NOMO-1 (cell line): ENCODE data around the gene HNF4A.
A peak's percentile ranks its signal among the peaks of the same experiment; 100 is the strongest.
"Not testable (repeated sequence)": the region's sequence is repeated elsewhere in the genome, so short reads cannot be mapped to it uniquely, and the experiment has no call there.

Experiments used
- DNase-seq, 2 experiments: peaks; one replicate each; lab custom pipeline; 2025; ENCODE audit not compliant: unreplicated experiment in 2 of 2; lab: John Stamatoyannopoulos, UW

HNF4A gene

GRCh38 chr20:44344723-44345122 is 10.8 kb upstream of the HNF4A start:
- DNase-seq = no peak

DNA sequence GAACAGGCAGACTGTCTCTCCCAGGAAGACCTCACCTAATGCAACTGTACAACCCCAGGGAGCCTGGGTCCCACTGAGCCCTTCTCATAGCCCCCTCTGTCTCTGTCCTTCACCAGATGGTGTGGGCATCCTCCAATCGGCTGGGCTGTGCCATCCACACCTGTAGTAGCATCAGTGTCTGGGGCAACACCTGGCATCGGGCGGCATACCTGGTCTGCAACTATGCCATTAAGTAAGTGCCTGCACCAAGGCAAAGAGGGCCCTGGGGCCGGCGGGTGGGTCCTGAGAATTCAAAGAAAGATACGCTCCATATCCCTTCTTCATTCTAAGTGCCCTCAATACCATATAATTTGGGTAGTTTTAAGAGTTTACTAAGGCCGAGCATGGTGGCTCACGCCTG is 10.4 kb upstream of the HNF4A start:
- no peak for DNase-seq

- not testable (repeated sequence) for DNase-seq
Measured at GRCh38 chr20:44345941-44346340, 9.6 kb upstream of the HNF4A start.

DNA sequence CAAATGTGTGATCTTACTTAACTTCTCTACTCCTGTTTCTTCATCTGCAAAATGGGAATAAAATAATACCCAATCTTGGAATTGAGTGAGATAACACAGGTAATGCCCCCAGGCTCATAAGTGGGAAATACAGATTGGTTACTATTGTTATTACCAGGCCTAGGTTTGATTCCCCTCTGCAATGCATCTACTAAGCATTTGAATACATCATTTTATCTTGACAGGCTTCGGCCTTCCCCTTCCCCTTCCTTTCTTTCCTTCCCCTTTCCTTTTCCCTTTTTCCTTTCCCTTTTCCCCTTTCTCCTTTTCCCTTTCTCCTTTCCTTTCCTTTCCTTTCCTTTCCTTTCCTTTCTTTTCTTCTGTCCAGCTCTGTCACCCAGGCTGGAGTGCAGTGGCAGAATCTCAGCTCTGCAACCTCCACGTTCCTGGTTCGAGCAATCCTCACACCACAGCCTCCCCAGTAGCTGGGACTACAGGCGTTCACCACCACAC is 7.3 kb upstream of the HNF4A start:
- no peak for DNase-seq

- no peak for DNase-seq
Measured at GRCh38 chr20:44349349-44349748, 6.2 kb upstream of the HNF4A start.

DNA sequence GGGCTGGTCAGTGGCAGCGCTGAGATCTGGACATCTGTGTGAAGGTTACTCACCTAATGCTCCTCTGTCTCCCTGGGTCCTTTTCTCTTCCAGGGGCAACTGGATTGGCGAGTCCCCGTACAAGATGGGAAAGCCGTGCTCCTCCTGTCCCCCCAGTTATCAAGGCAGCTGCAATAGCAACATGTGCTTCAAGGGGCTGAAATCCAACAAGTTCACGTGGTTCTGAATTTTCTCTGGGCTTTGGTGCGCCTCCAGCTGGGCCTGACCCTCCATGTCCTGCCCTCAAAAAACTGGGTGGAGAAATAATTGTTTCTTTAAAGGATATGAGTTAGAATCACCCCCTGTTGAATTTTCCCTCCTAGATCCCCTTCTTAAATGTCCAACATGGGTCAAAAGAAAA is 4.9 kb upstream of the HNF4A start:
- no peak for DNase-seq

DNA sequence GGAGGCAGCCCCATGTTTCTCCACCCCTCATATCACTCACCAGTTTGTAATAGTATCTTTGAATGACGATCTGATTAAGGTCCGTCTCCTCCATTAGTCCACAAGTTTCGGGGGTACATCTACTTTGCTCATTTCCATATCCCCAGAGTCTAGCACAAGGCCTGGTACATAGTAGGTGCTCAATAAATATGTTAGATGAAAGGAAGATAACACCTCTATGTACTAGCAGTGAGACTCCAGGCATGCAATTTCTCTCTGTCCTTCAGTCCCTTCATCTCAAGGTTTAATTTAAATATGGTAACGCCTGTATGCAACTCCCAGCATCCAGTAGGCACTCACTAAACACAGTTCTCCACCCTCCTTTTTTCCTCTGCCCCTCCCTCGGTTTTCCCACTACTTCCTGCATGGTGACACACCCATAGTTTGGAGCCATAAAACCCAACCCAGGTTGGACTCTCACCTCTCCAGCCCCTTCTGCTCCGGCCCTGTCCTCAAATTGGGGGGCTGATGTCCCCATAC is 461 bp upstream of the HNF4A start:
- DNase-seq = no peak

DNA sequence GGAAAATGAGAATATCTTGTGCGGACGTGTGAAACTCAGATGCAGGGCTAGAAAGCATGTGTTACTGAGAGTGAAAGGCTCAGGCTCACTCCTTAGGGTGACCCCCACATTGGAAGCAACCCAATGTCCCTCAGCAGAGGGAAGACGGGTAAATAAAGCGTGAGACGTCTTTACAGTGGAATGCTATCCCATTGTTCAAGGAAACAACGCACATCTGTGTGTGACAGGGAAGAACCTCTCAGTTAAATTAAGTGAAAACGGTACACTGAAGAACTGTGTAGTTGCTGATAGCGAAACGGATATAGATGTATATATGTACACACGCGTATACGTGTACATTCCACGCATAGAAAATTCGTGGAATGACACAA is 839 bp downstream of the HNF4A start:
- DNase-seq = no peak

DNA sequence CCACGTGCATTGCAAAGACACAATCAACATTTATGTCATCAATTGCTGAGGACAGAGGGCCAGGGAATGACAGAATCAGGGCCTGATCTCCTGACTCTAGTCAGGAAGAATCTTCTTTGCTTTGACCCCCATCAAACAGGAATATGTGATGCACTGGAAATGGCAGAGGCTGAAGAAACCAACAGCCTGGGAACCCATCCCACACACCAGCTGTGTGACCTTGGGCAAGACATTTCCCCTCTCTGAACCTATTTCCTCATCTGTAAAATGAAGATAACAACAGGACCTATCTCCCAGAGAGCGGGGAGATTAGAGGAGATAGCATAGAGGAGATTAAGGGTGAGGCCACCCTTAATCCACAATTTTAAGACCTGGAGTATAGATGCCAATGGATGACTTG is 1.5 kb downstream of the HNF4A start:
- DNase-seq = no peak

- DNase-seq = no peak
Measured at GRCh38 chr20:44357555-44358125, 2.1 kb downstream of the HNF4A start.

DNA sequence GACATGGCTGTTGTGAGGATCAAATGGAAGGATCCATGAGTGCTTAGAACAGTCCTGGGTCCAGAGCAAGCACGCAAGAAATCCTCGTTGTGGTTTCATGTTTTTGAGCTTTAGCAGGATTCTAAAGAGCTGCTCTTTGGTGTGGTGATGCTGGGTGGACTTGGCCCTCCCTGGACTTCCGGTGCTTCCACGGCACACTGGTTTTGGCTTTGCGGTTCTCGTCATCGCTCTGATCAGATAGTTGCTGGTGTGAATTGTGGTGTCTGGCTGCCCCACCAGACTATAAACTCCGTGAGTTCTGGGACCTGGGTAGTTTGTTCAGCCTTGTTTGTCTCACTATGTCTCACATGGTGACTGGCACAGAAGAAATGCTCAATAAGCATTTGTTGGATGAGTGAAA is 3.3 kb downstream of the HNF4A start:
- DNase-seq = no peak

- DNase-seq = no peak
Measured at GRCh38 chr20:44360221-44360620, 4.7 kb downstream of the HNF4A start.

- no peak for DNase-seq
Measured at GRCh38 chr20:44361021-44361420, 5.5 kb downstream of the HNF4A start.

GRCh38 chr20:44362466-44362940 is 7.0 kb downstream of the HNF4A start:
- no peak for DNase-seq

GRCh38 chr20:44364068-44364467 is 8.6 kb downstream of the HNF4A start:
- DNase-seq = no peak

DNA sequence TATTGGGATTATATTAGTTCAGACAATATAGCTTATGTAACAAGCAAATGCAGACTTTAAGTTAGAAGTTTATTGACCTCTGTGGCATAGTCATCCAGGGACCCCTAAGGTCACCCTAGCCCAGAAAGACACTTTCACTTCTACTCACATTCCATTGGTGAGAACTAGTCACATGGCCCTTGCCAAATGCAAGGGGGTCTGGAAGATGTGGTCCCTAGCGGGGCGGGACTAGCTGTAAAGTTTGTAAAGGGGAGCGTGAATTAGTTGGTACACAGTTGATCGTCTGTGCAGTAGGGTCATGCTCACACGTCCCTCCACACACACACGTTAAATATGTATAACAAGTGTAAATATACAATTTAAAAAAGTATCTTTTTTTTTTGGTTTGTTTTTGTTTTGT is 9.3 kb downstream of the HNF4A start:
- DNase-seq = no peak

GRCh38 chr20:44367746-44368145 is 12.2 kb downstream of the HNF4A start:
- DNase-seq = no peak

DNA sequence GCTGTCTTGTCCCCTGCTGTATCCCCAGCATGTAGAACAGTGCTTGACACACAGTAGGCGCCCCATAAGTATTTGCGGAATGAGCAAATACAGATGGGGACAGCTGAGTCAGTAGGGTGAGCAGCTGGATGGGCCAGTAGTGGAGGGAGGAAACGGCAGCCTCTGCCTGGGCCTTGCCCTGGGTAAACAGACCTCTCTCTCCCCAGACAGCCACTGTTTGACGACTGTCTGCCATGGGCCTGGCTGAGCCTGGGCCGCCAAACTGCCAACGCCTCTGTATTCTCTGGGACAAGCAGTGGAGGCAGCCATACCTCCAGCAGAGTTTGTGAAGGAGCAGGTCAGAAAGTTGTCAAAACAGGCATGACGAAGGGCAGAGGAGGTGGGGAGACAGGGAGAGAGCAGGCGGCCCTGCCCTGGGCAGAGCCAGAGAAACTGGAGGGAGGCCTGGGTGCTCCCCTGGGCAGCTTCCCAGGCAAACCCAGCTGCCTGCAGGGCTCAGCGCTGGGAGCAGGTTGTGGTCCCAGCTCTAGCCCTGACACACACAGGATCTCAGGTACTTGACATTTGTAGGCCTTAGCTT is 15.2 kb downstream of the HNF4A start:
- DNase-seq = no peak

- no peak for DNase-seq
Measured at GRCh38 chr20:44382641-44383040, 27.1 kb downstream of the HNF4A start.

GRCh38 chr20:44384423-44385027 is 29.0 kb downstream of the HNF4A start:
- DNase-seq = peak; percentile 26 to 63

GRCh38 chr20:44388466-44389023 is 33.0 kb downstream of the HNF4A start:
- peak; percentile 63 to 72 for DNase-seq

DNA sequence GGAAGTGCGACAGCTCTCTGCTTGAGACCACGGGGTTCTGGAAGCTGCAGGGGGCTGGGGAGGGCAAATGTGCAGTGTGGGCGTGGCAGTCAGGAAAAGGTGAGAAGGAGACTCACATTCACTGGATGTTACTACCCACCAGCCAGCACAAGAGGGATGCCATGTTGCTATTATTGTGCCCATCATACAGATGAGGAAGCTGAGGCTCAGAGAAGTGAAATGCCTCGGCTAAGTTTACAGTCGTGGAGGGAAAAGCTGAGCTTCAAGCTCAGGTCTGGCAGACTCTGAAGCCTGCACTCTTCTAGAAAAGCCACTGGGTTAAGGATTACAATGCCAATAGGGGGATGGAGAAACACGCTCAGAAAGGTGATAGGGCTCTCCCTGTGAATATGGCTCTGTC is 34.4 kb downstream of the HNF4A start:
- no peak for DNase-seq
